ENCODE results near the gene BLOC1S6. TPM values are rescaled to one million over a fixed set of nuclear protein-coding genes. Genes with fewer than 3 reads are reported as not detected.

BLOC1S6 gene
- total and polyA plus RNA-seq, 9 of the 15 experiments (the other 6 are each of a cell fraction or from before 2014, with no cell fraction given), result 18.2 to 72.4 (median 38.4) TPM

DNA sequence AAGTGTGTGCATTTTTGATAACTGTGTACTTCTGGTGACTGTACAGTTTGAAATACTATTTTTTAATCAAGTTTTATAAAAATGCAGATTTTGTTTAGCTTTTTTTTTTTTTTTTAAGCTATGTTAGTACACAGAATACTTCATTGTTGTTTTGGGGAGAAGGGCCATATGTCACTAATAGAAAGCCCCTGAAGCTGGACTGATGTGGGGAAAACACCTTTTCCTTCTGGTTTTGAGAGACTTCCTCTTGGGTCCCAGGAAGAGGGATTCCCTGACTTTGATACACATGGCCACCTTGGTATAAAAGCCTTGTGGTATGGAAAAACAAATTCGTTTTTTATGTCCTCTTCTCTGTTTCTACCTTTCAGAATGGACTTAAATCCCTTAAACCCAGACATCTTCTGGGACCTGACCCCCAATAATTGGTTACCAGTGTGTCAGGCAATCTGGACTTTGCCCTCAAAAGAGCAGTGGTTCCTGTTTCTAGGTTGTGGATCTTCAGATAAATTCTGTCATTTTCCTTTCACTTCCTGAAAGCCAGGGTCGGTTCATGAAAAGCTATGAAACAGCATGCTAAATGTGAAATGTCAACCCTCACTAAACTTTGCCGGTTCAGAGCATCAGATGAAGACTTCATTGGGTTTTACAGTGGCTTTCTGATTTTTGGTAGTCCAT, 31.1 kb upstream of the BLOC1S6 start:
- Histone ChIP-seq H3K36me3 (ENCODE audit: control insufficient read depth, insufficient read depth, low read length) (no peaks in the 10 kb centered on the region), H3K9me3 (replicated peaks; ENCODE audit: control insufficient read depth, insufficient read depth, low read depth, low read length) (no peaks in the 10 kb centered on the region), H3K9me1 (ENCODE audit: control insufficient read depth, insufficient read depth, low read length) (no peaks in the 10 kb centered on the region), H3K4me1 (replicated peaks in 1 of 2; ENCODE audit: control insufficient read depth in 2 of 2, insufficient read depth in 2 of 2, low read length in 2 of 2) (no peaks in the 10 kb centered on the region), H4K20me1 (replicated peaks; ENCODE audit: control insufficient read depth, insufficient read depth, low read length) (no peaks in the 10 kb centered on the region), H3K4me3 (no peak overlapping the region), H3K27ac (ENCODE audit: extremely low read depth, low read depth, low read length) (no peak overlapping the region), H2AFZ (ENCODE audit: low read depth, low read length) (no peak overlapping the region), H3K4me2 (ENCODE audit: insufficient read depth, low read length) (no peak overlapping the region), H3K79me2 (ENCODE audit: control insufficient read depth, insufficient read depth, low read length) (no peaks in the 10 kb centered on the region), H3K27me3 (ENCODE audit: control insufficient read depth in 2 of 2, insufficient read depth in 2 of 2, low read length in 2 of 2) (no peaks in the 10 kb centered on the region; a peak in 2 of 5 replicates), H3K9ac (ENCODE audit: insufficient read depth in 1 of 2, low read depth in 2 of 2, low read length in 2 of 2) (no peak overlapping the region)
- ChIA-PET CTCF (ENCODE audit: low intra/inter-chr PET ratio) (no interaction called here), POLR2A (interaction anchor here (1.1 kb wide), 1 partner anchor 18 kb away, joined by 3 read pairs; no protein-coding TSS in a partner anchor)
- no peak for FAIRE-seq
- TF ChIP-seq MECOM (CRISPR knock-in tag; IDR thresholded peaks at IDR 0.05), result no peak
- whole genome bisulfite sequencing (ENCODE audit: insufficient coverage, low coverage, missing lambda C conversion rate), result 0% methylated on average over 3 of the region's 3 CpGs
- DNase-seq (ENCODE audit: extremely low read depth in 1 of 4, low spot score in 3 of 4), result no peak
- no peak for ATAC-seq
- BruUV-seq (replicated peaks), result no TSS peak
- in situ Hi-C loops (cut with MboI), result no loop called here
- intact Hi-C loops (cut with micrococcal nuclease), result no loop called here

DNA sequence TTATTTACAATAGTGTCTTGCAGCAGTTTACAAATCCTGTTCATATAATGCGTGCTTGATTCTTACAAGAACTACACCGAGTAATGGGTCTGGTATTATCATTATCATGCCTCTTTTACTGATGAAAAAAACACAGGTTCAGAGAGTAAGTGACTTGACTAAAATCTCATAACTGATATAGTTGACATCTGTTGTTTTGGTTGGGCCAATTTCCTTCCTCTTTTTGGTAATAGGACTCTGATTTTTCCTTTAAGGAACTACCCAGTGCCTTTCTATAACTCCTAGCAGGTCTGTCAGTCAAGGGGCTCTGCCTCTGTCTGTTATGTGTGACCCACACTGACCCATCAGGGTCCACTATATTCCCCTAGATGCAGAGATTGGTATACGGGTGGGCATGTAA, 14.6 kb upstream of the BLOC1S6 start:
- Histone ChIP-seq H3K9me1 (ENCODE audit: control insufficient read depth, insufficient read depth, low read length) (no peaks in the 10 kb centered on the region), H3K4me1 (replicated peaks in 1 of 2; ENCODE audit: control insufficient read depth in 2 of 2, insufficient read depth in 2 of 2, low read length in 2 of 2) (peaks cover 0 to 4% of the 10 kb centered on the region in 2 experiments; a peak in 1 of 5 replicates), H4K20me1 (replicated peaks; ENCODE audit: control insufficient read depth, insufficient read depth, low read length) (no peaks in the 10 kb centered on the region), H3K4me2 (ENCODE audit: insufficient read depth, low read length) (no peak overlapping the region), H3K9me3 (replicated peaks; ENCODE audit: control insufficient read depth, insufficient read depth, low read depth, low read length) (no peaks in the 10 kb centered on the region), H3K4me3 (no peak overlapping the region), H3K36me3 (ENCODE audit: control insufficient read depth, insufficient read depth, low read length) (no peaks in the 10 kb centered on the region), H3K79me2 (ENCODE audit: control insufficient read depth, insufficient read depth, low read length) (no peaks in the 10 kb centered on the region), H2AFZ (ENCODE audit: low read depth, low read length) (no peak overlapping the region), H3K9ac (ENCODE audit: insufficient read depth in 1 of 2, low read depth in 2 of 2, low read length in 2 of 2) (no peak overlapping the region), H3K27ac (ENCODE audit: extremely low read depth, low read depth, low read length) (no peak overlapping the region), H3K27me3 (ENCODE audit: control insufficient read depth in 2 of 2, insufficient read depth in 2 of 2, low read length in 2 of 2) (peaks cover 0 to 5% of the 10 kb centered on the region in 2 experiments; a peak in 3 of 5 replicates)
- ATAC-seq (no peak), FAIRE-seq (no peak), DNase-seq (ENCODE audit: extremely low read depth in 1 of 4, low spot score in 3 of 4) (no peak)
- BruUV-seq (replicated peaks), result no TSS peak
- in situ Hi-C loops (cut with MboI), result no loop called here
- WGBS (ENCODE audit: insufficient coverage, low coverage, missing lambda C conversion rate), result 0% methylated on average over 3 of the region's 3 CpGs
- CTCF ChIA-PET (ENCODE audit: low intra/inter-chr PET ratio), result no interaction called here
- POLR2A ChIA-PET, result no interaction called here
- intact Hi-C loops (cut with micrococcal nuclease), result no loop called here
- no peak for TF ChIP-seq SLC30A9 (CRISPR knock-in tag; IDR thresholded peaks at IDR 0.05)
- TF ChIP-seq ILK (tag; IDR thresholded peaks at IDR 0.05; ENCODE audit: borderline replicate concordance, low read depth), result no peak
- no peak for TF ChIP-seq NEUROD1 (IDR thresholded peaks at IDR 0.05; ENCODE audit: borderline replicate concordance, low read depth, low read length, partially characterized antibody)
- no peak for TF ChIP-seq ATF1 (CRISPR knock-in tag; IDR thresholded peaks at IDR 0.05)
- no peak for TF ChIP-seq ATF1 (tag; IDR thresholded peaks at IDR 0.05)
- TF ChIP-seq ZNF274 (IDR thresholded peaks at IDR 0.05; ENCODE audit: borderline replicate concordance, low read depth, low read length), result no peak
- TF ChIP-seq ZNF354B (CRISPR knock-in tag; IDR thresholded peaks at IDR 0.05), result no peak
- no peak for TF ChIP-seq NFXL1 (CRISPR knock-in tag; IDR thresholded peaks at IDR 0.05)
- TF ChIP-seq ZNF764 (CRISPR knock-in tag; IDR thresholded peaks at IDR 0.05; ENCODE audit: low read depth), result no peak
- no peak for TF ChIP-seq ZNF551 (CRISPR knock-in tag; IDR thresholded peaks at IDR 0.05)
- TF ChIP-seq ZNF311 (CRISPR knock-in tag; IDR thresholded peaks at IDR 0.05), result no peak

Measured in K562 (cell line).